Natural killer cell (primary cell): ENCODE data around the gene C13orf46. TPM values are rescaled to one million over a fixed set of nuclear protein-coding genes. Genes with fewer than 3 reads are reported as not detected.

ENCODE experiments used
- ATAC-seq, 3 donors: fragments of 150-1000 bp in 2 of 3; fragments of 200-7000 bp in 1 of 3; cut with Tn5 transposase; 1 replicate in 1 of 3; 2 replicates in 2 of 3; pipeline ENCODE4 v1.10.0; 2021; ENCODE audit warnings: mild to moderate bottlenecking in 2 of 3, moderate library complexity in 2 of 3
- DNase-seq, 2 donors: peaks; one replicate each; pipeline versions ENCODE4 v3.0.0 to v3.0.0-alpha.2; 2013 to 2021; ENCODE audit warnings: mixed read lengths in 1 of 2
- H3K27ac ChIP-seq: one replicate; pipeline ENCODE4 v1.5.1; 2013; ENCODE audit warnings: mild to moderate bottlenecking, low read length
- H3K27me3 ChIP-seq: one replicate; pipeline ENCODE4 v1.6.1; 2013; ENCODE audit warnings: low read length; ENCODE audit not compliant: control insufficient read depth, insufficient read depth
- H3K36me3 ChIP-seq: one replicate; pipeline ENCODE4 v1.6.1; 2013; ENCODE audit warnings: low read length; ENCODE audit not compliant: control insufficient read depth, insufficient read depth
- H3K4me1 ChIP-seq: one replicate; pipeline ENCODE4 v1.6.1; 2013; ENCODE audit warnings: low read length; ENCODE audit not compliant: control insufficient read depth, insufficient read depth
- H3K4me3 ChIP-seq: one replicate; pipeline ENCODE4 v1.5.1; 2013; ENCODE audit warnings: low read length
- H3K9me3 ChIP-seq: one replicate; pipeline ENCODE4 v1.6.1; 2013; ENCODE audit warnings: low read length; ENCODE audit not compliant: control insufficient read depth, insufficient read depth
- H3K27ac Mint-ChIP-seq, 2 donors: one replicate each; pipeline ENCODE4 v1.8.0; 2022; ENCODE audit warnings: mild to moderate bottlenecking in 2 of 2, mixed read lengths in 2 of 2, moderate library complexity in 1 of 2
- H3K27me3 Mint-ChIP-seq, 2 donors: one replicate each; pipeline ENCODE4 v1.8.0; 2022; ENCODE audit warnings: low read depth in 2 of 2, mixed read lengths in 2 of 2
- H3K36me3 Mint-ChIP-seq: one replicate; pipeline ENCODE4 v1.8.0; 2022; ENCODE audit warnings: mixed read lengths
- H3K4me1 Mint-ChIP-seq, 2 donors: one replicate each; pipeline ENCODE4 v1.8.0; 2022; ENCODE audit warnings: mixed read lengths in 2 of 2
- H3K4me3 Mint-ChIP-seq: one replicate; pipeline ENCODE4 v1.8.0; 2022; ENCODE audit warnings: mild to moderate bottlenecking, moderate library complexity, mixed read lengths
- H3K9me3 Mint-ChIP-seq, 2 donors: one replicate each; pipeline ENCODE4 v1.8.0; 2022; ENCODE audit warnings: mixed read lengths in 2 of 2
- CTCF ChIP-seq: fragments of 200-600 bp; IDR thresholded peaks from one replicate; pipeline ENCODE4 v1.8.0; 2022; ENCODE audit warnings: antibody characterized with exemption
- WGBS: methylation state at CpG from one replicate; pipeline ENCODE4 v1.1.7; 2013; ENCODE audit warnings: missing lambda C conversion rate; ENCODE audit not compliant: insufficient coverage; 5-methylcytosine and 5-hydroxymethylcytosine counted together
- intact Hi-C: fragments of 100-400 bp; cut with micrococcal nuclease; formaldehyde crosslinking; loops from one replicate; pipeline ENCODE4 v1.14.2; 2022
- total RNA-seq, 4 donors: library from RNA; stranded (reverse); fragments of 120-200 nt in 1 of 4; gene quantifications; one replicate each; pipeline versions ENCODE4 v1.2.3 to v1.2.4, GENCODE V29; 2013 to 2022

Gene C13orf46
- total RNA-seq, 3 donors from 2014 or later (not counting 1 experiment from before 2014, with no cell fraction given), result 21.1 to 23.9 (median 23.5) TPM

DNA sequence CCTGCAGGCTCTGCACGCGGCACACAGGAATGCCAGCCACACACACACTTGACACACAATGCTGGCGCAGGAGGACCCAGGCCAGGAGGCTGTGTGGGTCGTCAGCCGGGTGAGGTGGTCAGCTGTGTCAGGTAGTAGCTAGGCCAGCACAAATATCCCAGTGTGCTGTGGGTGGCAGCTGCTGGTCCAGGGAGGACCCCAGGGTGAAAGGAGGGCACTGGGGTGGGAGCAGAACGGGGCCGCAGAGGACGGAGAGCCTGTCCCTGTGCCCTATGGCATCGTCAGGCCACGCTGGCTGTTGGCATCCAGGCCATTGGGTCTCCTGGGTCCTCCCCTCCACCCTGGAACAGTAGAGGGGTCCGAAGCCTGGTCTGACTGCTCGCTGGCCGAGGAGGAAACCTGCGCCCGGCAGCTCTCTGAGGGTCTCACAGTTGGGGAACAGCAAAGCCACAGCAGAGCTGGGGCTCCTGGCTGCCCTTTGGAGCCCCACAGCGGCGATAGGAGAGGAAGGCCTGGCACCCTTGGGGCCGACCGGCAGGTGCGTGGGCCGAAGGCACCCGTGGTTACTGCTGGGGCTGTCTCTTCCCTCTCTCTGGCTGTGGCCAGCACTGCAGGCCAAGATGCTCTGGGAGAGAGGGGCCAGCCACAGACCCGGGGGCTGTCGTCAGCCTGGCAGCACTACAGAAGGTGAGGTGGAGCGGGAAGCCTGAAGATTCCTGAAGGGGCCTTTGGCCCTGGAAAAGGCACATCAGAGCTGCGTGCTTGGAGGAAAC, 27.3 kb downstream of the C13orf46 start:
- peak overlapping the region in 1 of 2 donors; percentile 48 for H3K27ac Mint-ChIP-seq
- intact Hi-C loops, result no loop called here
- ATAC-seq, result no peak

GRCh38 chr13:113945857-113946408, 27.9 kb downstream of the C13orf46 start:
- no peaks in the 10 kb centered on the region for H3K36me3 ChIP-seq
- intact Hi-C loops, result no loop called here
- Mint-ChIP-seq H3K9me3 (no peaks in the 10 kb centered on the region), H3K27me3 (no peaks in the 10 kb centered on the region), H3K4me1 (peaks cover 10 to 37% of the 10 kb centered on the region in 2 donors), H3K4me3 (no peak overlapping the region), H3K36me3 (no peaks in the 10 kb centered on the region), H3K27ac (peak overlapping the region in 1 of 2 donors; percentile 48)
- no peaks in the 10 kb centered on the region for H3K27me3 ChIP-seq
- 92% methylated on average over 26 of the region's 26 CpGs for WGBS
- H3K4me1 ChIP-seq, result peaks cover 10% of the 10 kb centered on the region
- no peak for DNase-seq
- no peak for ATAC-seq
- no peak for TF ChIP-seq CTCF
- no peak overlapping the region for H3K4me3 ChIP-seq
- no peak overlapping the region for H3K27ac ChIP-seq
- no peaks in the 10 kb centered on the region for H3K9me3 ChIP-seq

More for the DNA sequence above, 27.3 kb downstream of the C13orf46 start:
- Mint-ChIP-seq H3K4me3 (no peak overlapping the region), H3K4me1 (peaks cover 10 to 43% of the 10 kb centered on the region in 2 donors), H3K36me3 (no peaks in the 10 kb centered on the region), H3K27me3 (no peaks in the 10 kb centered on the region), H3K9me3 (no peaks in the 10 kb centered on the region)
- H3K4me1 ChIP-seq, result peaks cover 17% of the 10 kb centered on the region
- WGBS, result 87% methylated on average over 26 of the region's 26 CpGs
- no peaks in the 10 kb centered on the region for H3K36me3 ChIP-seq
- TF ChIP-seq CTCF, result no peak
- no peak overlapping the region for H3K27ac ChIP-seq
- no peaks in the 10 kb centered on the region for H3K9me3 ChIP-seq
- no peak overlapping the region for H3K4me3 ChIP-seq
- no peak for DNase-seq
- no peaks in the 10 kb centered on the region for H3K27me3 ChIP-seq

GRCh38 chr13:113943821-113944565, 29.9 kb downstream of the C13orf46 start:
- Mint-ChIP-seq H3K27ac (no peak overlapping the region), H3K36me3 (no peaks in the 10 kb centered on the region), H3K4me1 (peaks cover 6 to 31% of the 10 kb centered on the region in 2 donors), H3K27me3 (no peaks in the 10 kb centered on the region), H3K9me3 (no peaks in the 10 kb centered on the region), H3K4me3 (no peak overlapping the region)
- peaks cover 7% of the 10 kb centered on the region for H3K4me1 ChIP-seq
- TF ChIP-seq CTCF, result no peak
- no peaks in the 10 kb centered on the region for H3K36me3 ChIP-seq
- H3K9me3 ChIP-seq, result no peaks in the 10 kb centered on the region
- WGBS, result 90% methylated on average over 19 of the region's 19 CpGs
- intact Hi-C loops, result no loop called here
- no peak overlapping the region for H3K27ac ChIP-seq
- H3K27me3 ChIP-seq, result no peaks in the 10 kb centered on the region
- H3K4me3 ChIP-seq, result no peak overlapping the region
- no peak for DNase-seq
- no peak for ATAC-seq
